ENCODE measurements around the gene SLC35A4. TPM values are rescaled to one million over a fixed set of nuclear protein-coding genes. Genes with fewer than 3 reads are reported as not detected.
A peak's percentile ranks its signal among the peaks of the same experiment; 100 is the strongest.

SLC35A4 gene
- total and polyA plus RNA-seq, 2 of the 13 experiments (the other 11 are each of a cell fraction or from before 2014, with no cell fraction given), result 0.71 to 4.0 TPM

DNA sequence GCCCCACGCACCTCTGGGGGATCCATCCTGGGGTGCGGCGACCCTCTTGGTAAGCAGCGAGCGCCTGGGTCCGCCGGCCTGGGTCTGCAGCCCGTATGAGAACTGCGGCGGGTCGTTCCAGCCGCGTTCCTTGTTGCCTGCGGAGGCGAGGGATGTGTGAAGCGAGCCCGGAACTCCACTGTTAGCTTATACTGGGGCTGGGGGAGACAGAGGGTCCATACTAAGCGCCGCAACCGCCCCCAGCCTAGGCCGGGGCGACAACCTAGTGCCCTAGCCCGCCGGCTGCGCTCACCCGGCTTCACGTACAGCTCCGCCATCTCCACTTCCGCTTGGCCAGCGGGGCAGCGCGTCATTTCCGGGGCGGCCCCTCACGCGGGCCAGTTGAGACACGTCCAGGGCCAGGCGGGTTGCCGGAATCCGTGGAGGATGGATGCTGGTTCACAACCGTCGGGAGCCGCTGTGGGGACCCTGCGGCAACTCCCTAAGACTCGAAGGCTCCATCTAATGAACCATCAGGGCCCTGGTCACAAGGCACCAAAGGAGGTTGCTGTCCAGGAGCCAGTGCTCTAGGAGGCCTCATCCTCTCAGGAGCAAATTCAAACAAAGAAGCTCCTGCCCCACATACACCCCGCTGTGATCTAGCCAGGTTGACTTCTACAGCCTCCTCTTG is 7.4 kb upstream of the SLC35A4 start, which contains the start of gene SRA1 (continued):
- TF ChIP-seq ZFX (CRISPR knock-in tag; IDR thresholded peaks at IDR 0.05; ENCODE audit: low read depth), result peak; percentile 89
- peak; percentile 39; the same call in 1 of the 2 replicates for TF ChIP-seq FOXO1 (CRISPR knock-in tag; IDR thresholded peaks at IDR 0.05)
- 0 out of 2 replicates have a peak, but pooled peaks have one; percentile 25 for TF ChIP-seq ZNF335 (CRISPR knock-in tag; IDR thresholded peaks at IDR 0.05)
- no peak for TF ChIP-seq SKI (IDR thresholded peaks at IDR 0.05; ENCODE audit: partially characterized antibody)
- TF ChIP-seq, protein P1, sequence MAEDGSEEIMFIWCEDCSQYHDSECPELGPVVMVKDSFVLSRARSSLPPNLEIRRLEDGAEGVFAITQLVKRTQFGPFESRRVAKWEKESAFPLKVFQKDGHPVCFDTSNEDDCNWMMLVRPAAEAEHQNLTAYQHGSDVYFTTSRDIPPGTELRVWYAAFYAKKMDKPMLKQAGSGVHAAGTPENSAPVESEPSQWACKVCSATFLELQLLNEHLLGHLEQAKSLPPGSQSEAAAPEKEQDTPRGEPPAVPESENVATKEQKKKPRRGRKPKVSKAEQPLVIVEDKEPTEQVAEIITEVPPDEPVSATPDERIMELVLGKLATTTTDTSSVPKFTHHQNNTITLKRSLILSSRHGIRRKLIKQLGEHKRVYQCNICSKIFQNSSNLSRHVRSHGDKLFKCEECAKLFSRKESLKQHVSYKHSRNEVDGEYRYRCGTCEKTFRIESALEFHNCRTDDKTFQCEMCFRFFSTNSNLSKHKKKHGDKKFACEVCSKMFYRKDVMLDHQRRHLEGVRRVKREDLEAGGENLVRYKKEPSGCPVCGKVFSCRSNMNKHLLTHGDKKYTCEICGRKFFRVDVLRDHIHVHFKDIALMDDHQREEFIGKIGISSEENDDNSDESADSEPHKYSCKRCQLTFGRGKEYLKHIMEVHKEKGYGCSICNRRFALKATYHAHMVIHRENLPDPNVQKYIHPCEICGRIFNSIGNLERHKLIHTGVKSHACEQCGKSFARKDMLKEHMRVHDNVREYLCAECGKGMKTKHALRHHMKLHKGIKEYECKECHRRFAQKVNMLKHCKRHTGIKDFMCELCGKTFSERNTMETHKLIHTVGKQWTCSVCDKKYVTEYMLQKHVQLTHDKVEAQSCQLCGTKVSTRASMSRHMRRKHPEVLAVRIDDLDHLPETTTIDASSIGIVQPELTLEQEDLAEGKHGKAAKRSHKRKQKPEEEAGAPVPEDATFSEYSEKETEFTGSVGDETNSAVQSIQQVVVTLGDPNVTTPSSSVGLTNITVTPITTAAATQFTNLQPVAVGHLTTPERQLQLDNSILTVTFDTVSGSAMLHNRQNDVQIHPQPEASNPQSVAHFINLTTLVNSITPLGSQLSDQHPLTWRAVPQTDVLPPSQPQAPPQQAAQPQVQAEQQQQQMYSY (CRISPR knock-in tag; IDR thresholded peaks at IDR 0.05), result peak; percentile 96
- no peak for TF ChIP-seq ZNF44 (CRISPR knock-in tag; IDR thresholded peaks at IDR 0.05)
- no peak for TF ChIP-seq TRIM24 (CRISPR knock-in tag; IDR thresholded peaks at IDR 0.05)
- TF ChIP-seq DNMT1 (CRISPR knock-in tag; IDR thresholded peaks at IDR 0.05), result 0 out of 2 replicates have a peak, but pooled peaks have one; percentile 50
- TF ChIP-seq, protein P2, sequence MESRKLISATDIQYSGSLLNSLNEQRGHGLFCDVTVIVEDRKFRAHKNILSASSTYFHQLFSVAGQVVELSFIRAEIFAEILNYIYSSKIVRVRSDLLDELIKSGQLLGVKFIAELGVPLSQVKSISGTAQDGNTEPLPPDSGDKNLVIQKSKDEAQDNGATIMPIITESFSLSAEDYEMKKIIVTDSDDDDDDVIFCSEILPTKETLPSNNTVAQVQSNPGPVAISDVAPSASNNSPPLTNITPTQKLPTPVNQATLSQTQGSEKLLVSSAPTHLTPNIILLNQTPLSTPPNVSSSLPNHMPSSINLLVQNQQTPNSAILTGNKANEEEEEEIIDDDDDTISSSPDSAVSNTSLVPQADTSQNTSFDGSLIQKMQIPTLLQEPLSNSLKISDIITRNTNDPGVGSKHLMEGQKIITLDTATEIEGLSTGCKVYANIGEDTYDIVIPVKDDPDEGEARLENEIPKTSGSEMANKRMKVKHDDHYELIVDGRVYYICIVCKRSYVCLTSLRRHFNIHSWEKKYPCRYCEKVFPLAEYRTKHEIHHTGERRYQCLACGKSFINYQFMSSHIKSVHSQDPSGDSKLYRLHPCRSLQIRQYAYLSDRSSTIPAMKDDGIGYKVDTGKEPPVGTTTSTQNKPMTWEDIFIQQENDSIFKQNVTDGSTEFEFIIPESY (CRISPR knock-in tag; IDR thresholded peaks at IDR 0.05), result 0 out of 2 replicates have a peak, but pooled peaks have one; percentile 8
- no peak for TF ChIP-seq ZBTB20 (CRISPR knock-in tag; IDR thresholded peaks at IDR 0.05; ENCODE audit: borderline replicate concordance, low read depth)
- peak; percentile 71; the same call in 1 of the 2 replicates for TF ChIP-seq POGZ (CRISPR knock-in tag; IDR thresholded peaks at IDR 0.05)
- TF ChIP-seq ZNF282 (IDR thresholded peaks at IDR 0.05; ENCODE audit: partially characterized antibody), result no peak
- peak; percentile 84 for TF ChIP-seq ZMYM4 (CRISPR knock-in tag; IDR thresholded peaks at IDR 0.05)
- TF ChIP-seq, protein P3, sequence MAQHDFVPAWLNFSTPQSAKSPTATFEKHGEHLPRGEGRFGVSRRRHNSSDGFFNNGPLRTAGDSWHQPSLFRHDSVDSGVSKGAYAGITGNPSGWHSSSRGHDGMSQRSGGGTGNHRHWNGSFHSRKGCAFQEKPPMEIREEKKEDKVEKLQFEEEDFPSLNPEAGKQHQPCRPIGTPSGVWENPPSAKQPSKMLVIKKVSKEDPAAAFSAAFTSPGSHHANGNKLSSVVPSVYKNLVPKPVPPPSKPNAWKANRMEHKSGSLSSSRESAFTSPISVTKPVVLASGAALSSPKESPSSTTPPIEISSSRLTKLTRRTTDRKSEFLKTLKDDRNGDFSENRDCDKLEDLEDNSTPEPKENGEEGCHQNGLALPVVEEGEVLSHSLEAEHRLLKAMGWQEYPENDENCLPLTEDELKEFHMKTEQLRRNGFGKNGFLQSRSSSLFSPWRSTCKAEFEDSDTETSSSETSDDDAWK (CRISPR knock-in tag; IDR thresholded peaks at IDR 0.05), result no peak
- no peak for TF ChIP-seq ISX (CRISPR knock-in tag; conservative IDR thresholded peaks at IDR 0.05)
- TF ChIP-seq, protein P4, sequence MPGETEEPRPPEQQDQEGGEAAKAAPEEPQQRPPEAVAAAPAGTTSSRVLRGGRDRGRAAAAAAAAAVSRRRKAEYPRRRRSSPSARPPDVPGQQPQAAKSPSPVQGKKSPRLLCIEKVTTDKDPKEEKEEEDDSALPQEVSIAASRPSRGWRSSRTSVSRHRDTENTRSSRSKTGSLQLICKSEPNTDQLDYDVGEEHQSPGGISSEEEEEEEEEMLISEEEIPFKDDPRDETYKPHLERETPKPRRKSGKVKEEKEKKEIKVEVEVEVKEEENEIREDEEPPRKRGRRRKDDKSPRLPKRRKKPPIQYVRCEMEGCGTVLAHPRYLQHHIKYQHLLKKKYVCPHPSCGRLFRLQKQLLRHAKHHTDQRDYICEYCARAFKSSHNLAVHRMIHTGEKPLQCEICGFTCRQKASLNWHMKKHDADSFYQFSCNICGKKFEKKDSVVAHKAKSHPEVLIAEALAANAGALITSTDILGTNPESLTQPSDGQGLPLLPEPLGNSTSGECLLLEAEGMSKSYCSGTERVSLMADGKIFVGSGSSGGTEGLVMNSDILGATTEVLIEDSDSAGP (CRISPR knock-in tag; IDR thresholded peaks at IDR 0.05; ENCODE audit: borderline replicate concordance), result peak; percentile 86
- no peak; the same call in 1 of the 2 replicates for TF ChIP-seq KLF12 (CRISPR knock-in tag; IDR thresholded peaks at IDR 0.05; ENCODE audit: borderline replicate concordance)
- TF ChIP-seq ZNF75D (CRISPR knock-in tag; IDR thresholded peaks at IDR 0.05; ENCODE audit: borderline replicate concordance), result peak; percentile 68; the same call in 1 of the 2 replicates
- TF ChIP-seq ZNF775 (CRISPR knock-in tag; IDR thresholded peaks at IDR 0.05; ENCODE audit: borderline replicate concordance), result no peak
- TF ChIP-seq YEATS2 (CRISPR knock-in tag; IDR thresholded peaks at IDR 0.05; ENCODE audit: borderline replicate concordance), result peak; percentile 91
- peak; percentile 89 for TF ChIP-seq PHF20 (CRISPR knock-in tag; IDR thresholded peaks at IDR 0.05)

All from HepG2 (cell line).